Heart left ventricle (tissue), 16 donors: ENCODE results near the gene SNX24. TPM values are rescaled to one million over a fixed set of nuclear protein-coding genes. Genes with fewer than 3 reads are reported as not detected.

Source experiments
- ATAC-seq, 4 donors: fragments of 200-7000 bp; cut with Tn5 transposase; one replicate each; pipeline ENCODE4 v1.9.1; 2020 to 2022; ENCODE audit warnings: moderate library complexity in 4 of 4, mild to moderate bottlenecking in 3 of 4, moderate number of reproducible peaks in 1 of 4
- DNase-seq, 5 donors: peaks; one replicate each; pipeline ENCODE4 v3.0.0-alpha.2; 2020
- H3K27ac ChIP-seq, 12 donors: fragments of 200-600 bp; sonication (generic) in 4 of 12; one replicate each; pipeline versions ENCODE4 v1.5.0 to v1.8.0; 2016 to 2022; ENCODE audit warnings: mild to moderate bottlenecking in 2 of 12
- H3K27me3 ChIP-seq, 9 donors: fragments of 200-600 bp; sonication (generic) in 2 of 9; one replicate each; pipeline versions ENCODE4 v1.5.1 to v1.8.0; 2016 to 2022; ENCODE audit warnings: mild to moderate bottlenecking in 3 of 9
- H3K36me3 ChIP-seq, 9 donors: fragments of 200-600 bp; sonication (generic) in 2 of 9; one replicate each; pipeline versions ENCODE4 v1.5.0 to v1.8.0; 2018 to 2022; ENCODE audit warnings: mild to moderate bottlenecking in 2 of 9
- H3K4me1 ChIP-seq, 12 donors: fragments of 200-600 bp; sonication (generic) in 4 of 12; one replicate each; pipeline versions ENCODE4 v1.5.0 to v1.8.0; 2016 to 2022; ENCODE audit warnings: mild to moderate bottlenecking in 3 of 12
- H3K4me3 ChIP-seq, 12 donors: fragments of 200-600 bp; sonication (generic) in 4 of 12; one replicate each; pipeline versions ENCODE4 v1.5.0 to v1.8.0; 2017 to 2022; ENCODE audit warnings: mild to moderate bottlenecking in 9 of 12, moderate library complexity in 4 of 12
- H3K9me3 ChIP-seq, 12 donors: fragments of 200-600 bp; sonication (generic) in 4 of 12; one replicate each; pipeline versions ENCODE4 v1.5.0 to v1.8.0; 2016 to 2022; ENCODE audit warnings: mild to moderate bottlenecking in 1 of 12
- POLR2A ChIP-seq, 2 donors: fragments of 450-650 bp; IDR thresholded peaks; one replicate each; pipeline ENCODE4 v1.6.1; 2017; ENCODE audit warnings: antibody characterized with exemption in 2 of 2, mild to moderate bottlenecking in 2 of 2, moderate library complexity in 2 of 2
- WGBS, 4 donors: extraction: QIAGEN DNeasy Blood & Tissue Kit in 2 of 4; methylation state at CpG; one replicate each; pipeline versions ENCODE4 v1.1.5 to v1.1.7; 2013 to 2018; 5-methylcytosine and 5-hydroxymethylcytosine counted together
- intact Hi-C, 10 donors: fragments of 100-400 bp; cut with DNase I; formaldehyde crosslinking; loops; one replicate each; pipeline versions ENCODE4 v1.11.1 to v1.14.2; 2022
- polyA plus RNA-seq, 2 donors: library from polyadenylated mRNA; stranded (reverse); fragments of 200-250 nt; gene quantifications; one replicate each; pipeline ENCODE4 v1.2.3, GENCODE V29; 2013
- total RNA-seq, 9 donors: library from RNA; depleted of rRNA in 2 of 9; stranded (reverse); fragments of >200 nt in 2 of 9; fragmentation: NEBNext Ultra II Directional in 3 of 9; extraction: Animal tissue kit (Norgen Biotek cat#: 25700) in 3 of 9; gene quantifications; one replicate each; pipeline versions ENCODE4 v1.1.0 to v1.2.4, GENCODE V29; 2016 to 2023
- TF ChIP-seq, protein P1 (sequence below), 12 donors: fragments of 200-600 bp; sonication (generic) in 4 of 12; IDR thresholded peaks; one replicate each; pipeline versions ENCODE4 v1.5.0 to v1.8.0; 2018 to 2022; ENCODE audit warnings: antibody characterized with exemption in 12 of 12, mild to moderate bottlenecking in 5 of 12
- donor health status: ischemic (EF 13 %, LVEDD 7.1; RV severe dilation, severe dysfunction).
- donor health status: healthy with polysubstance abuse.
- donor health status: DM: no; HTN: yes; CAD: no.
- donor health status: DM: no; HTN: no; CAD: no.
- donor health status: ischemic (EF 25% LVEDD 6.9; RV normal size, moderate dysfunction).
- donor health status: ischemic (EF 25% LVEDD 5.7; RV mildly dilated, moderate dysfunction).
- donor health status: healthy.
- donor health status: DM: yes; HTN: yes; CAD: no.
- donor health status: ischemic (EF 35%, LVEDD 5.7; RV mildly dilated, moderate dysfunction).
- donor health status: nonischemic (EF 11% LVEDD 7.7; RV severe dilation, severe dysfunction).
- donor health status: DM: yes; HTN: yes; CAD: no.
- donor health status: PGD.
- donor health status: ischemic (EF 29% LVEDD 5.4; RV normal size, mild dysfunction).
- donor health status: nonischemic (EF 23%, LVEDD 6.1; RV moderate dilation, normal function).

The SNX24 gene
- total and polyA plus RNA-seq, 11 donors: 10.0 to 21.2 (median 14.8) TPM

DNA sequence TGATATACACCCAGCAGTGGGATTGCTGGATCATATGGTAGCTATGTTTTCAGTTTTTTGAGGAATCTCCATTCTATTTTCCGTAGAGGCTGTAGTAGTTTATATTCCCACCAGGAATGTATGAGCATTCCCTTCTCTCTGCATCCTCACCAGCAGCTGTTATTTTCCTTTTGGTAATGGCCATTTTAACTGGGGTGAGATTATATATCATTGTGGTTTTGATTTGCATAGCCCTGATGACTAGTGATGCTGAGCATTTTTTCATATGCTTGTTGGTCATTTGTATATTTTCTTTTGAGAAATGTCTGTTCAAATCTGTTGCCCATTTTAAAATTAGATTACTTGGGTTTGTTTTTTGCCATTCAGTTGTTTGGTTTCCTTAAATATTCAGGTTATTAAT is 202.3 kb downstream of the SNX24 start:
- Histone ChIP-seq H3K27me3 (no peaks in the 10 kb centered on the region), H3K4me1 (peaks cover 0 to 4% (median 0%) of the 10 kb centered on the region in 12 donors), H3K4me3 (no peak overlapping the region), H3K36me3 (peaks cover 0 to under 1% (median 0%) of the 10 kb centered on the region in 9 donors), H3K9me3 (peaks cover 0 to 26% (median under 1%) of the 10 kb centered on the region in 12 donors), H3K27ac (no peak overlapping the region)
- no peak for TF ChIP-seq POLR2A (IDR thresholded peaks at IDR 0.05)
- TF ChIP-seq, protein P1, sequence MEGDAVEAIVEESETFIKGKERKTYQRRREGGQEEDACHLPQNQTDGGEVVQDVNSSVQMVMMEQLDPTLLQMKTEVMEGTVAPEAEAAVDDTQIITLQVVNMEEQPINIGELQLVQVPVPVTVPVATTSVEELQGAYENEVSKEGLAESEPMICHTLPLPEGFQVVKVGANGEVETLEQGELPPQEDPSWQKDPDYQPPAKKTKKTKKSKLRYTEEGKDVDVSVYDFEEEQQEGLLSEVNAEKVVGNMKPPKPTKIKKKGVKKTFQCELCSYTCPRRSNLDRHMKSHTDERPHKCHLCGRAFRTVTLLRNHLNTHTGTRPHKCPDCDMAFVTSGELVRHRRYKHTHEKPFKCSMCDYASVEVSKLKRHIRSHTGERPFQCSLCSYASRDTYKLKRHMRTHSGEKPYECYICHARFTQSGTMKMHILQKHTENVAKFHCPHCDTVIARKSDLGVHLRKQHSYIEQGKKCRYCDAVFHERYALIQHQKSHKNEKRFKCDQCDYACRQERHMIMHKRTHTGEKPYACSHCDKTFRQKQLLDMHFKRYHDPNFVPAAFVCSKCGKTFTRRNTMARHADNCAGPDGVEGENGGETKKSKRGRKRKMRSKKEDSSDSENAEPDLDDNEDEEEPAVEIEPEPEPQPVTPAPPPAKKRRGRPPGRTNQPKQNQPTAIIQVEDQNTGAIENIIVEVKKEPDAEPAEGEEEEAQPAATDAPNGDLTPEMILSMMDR (IDR thresholded peaks at IDR 0.05): no peak
- intact Hi-C loops: no loop called here
- 82 to 91% (median 86%) methylated on average over 1 of the region's 1 CpG for WGBS, 4 donors
- ATAC-seq (no peak), DNase-seq (no peak)

DNA sequence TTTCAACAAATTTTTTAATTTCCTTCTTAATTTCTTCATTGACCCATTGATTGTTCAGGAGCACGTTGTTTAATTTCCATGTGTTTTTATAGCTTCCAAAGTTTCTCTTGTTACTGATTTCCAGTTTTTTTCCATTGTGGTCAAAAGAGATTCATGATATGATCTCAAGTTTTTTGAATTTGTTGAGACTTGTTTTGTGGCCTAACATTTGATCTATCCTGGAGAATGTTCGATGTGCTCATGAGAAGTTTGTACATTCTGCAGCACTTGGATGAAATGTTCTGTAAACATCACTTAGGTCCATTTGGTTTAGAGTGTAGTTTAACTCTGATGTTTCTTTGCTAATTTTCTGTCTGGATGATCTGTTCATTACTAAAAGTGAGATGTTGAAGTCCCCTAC is 205.8 kb downstream of the SNX24 start:
- Histone ChIP-seq H3K27ac (no peak overlapping the region), H3K4me3 (no peak overlapping the region), H3K9me3 (peaks cover 0 to 26% (median under 1%) of the 10 kb centered on the region in 12 donors), H3K27me3 (no peaks in the 10 kb centered on the region), H3K36me3 (peaks cover 0 to 18% (median 0%) of the 10 kb centered on the region in 9 donors), H3K4me1 (peaks cover 0 to 2% (median 0%) of the 10 kb centered on the region in 12 donors)
- ATAC-seq: no peak
- no peak for TF ChIP-seq POLR2A (IDR thresholded peaks at IDR 0.05)
- TF ChIP-seq, protein P1 (IDR thresholded peaks at IDR 0.05): no peak
- 86 to 93% (median 91%) methylated on average over 2 of the region's 2 CpGs for WGBS, 4 donors
- intact Hi-C loops: no loop called here
- no peak for DNase-seq

Other genes starting within 250 kb of the SNX24 start
- 10 to 100 TPM; 21.5 to 67.3 (median 35.7) TPM for gene SNX2, start 70.5 kb upstream of the SNX24 start, total RNA-seq
- gene SNX2, start 70.5 kb upstream of the SNX24 start, polyA plus RNA-seq: 10 to 100 TPM; 16.2 to 33.2 TPM
- gene PPIC, start 191.1 kb downstream of the SNX24 start, total RNA-seq: 10 to 100 TPM; 37.9 to 50.8 (median 43.1) TPM
- 10 to 100 TPM; 32.7 to 61.0 TPM for gene PPIC, start 191.1 kb downstream of the SNX24 start, polyA plus RNA-seq
- gene PRDM6, start 243.6 kb downstream of the SNX24 start, total RNA-seq: 1 to 10 TPM in 4 of 9 donors, under 1 TPM in 4, not detected in 1; 0.24 to 2.9 (median 0.97) TPM
- gene PRDM6, start 243.6 kb downstream of the SNX24 start, polyA plus RNA-seq: under 1 TPM; 0.28 to 0.34 TPM